Urinary bladder (tissue), 4 donors: ENCODE data around the gene KCNMA1. TPM values are rescaled to one million over a fixed set of nuclear protein-coding genes. Genes with fewer than 3 reads are reported as not detected.

Experiments
- DNase-seq: peaks from one replicate; pipeline ENCODE4 v3.0.0-alpha.2; 2015; ENCODE audit errors: extremely low spot score
- H3K27ac ChIP-seq: one replicate; pipeline ENCODE4 v1.5.1; 2013; ENCODE audit warnings: low read depth, mild to moderate bottlenecking, moderate library complexity
- H3K36me3 ChIP-seq: one replicate; pipeline ENCODE4 v1.6.1; 2013; ENCODE audit warnings: mild to moderate bottlenecking, moderate library complexity; ENCODE audit not compliant: insufficient read depth
- H3K4me1 ChIP-seq: one replicate; pipeline ENCODE4 v1.6.1; 2013; ENCODE audit warnings: mild to moderate bottlenecking, moderate library complexity; ENCODE audit not compliant: insufficient read depth
- H3K4me3 ChIP-seq: one replicate; pipeline ENCODE4 v1.5.1; 2013; ENCODE audit warnings: low read depth, low read length
- WGBS: extraction: QIAGEN DNeasy Blood & Tissue Kit; methylation state at CpG from one replicate; pipeline ENCODE4 v1.1.7; 2013; 5-methylcytosine and 5-hydroxymethylcytosine counted together
- polyA plus RNA-seq: library from polyadenylated mRNA; stranded (reverse); fragments of 200-250 nt; gene quantifications from one replicate; pipeline ENCODE4 v1.2.3, GENCODE V29; 2013
- total RNA-seq: library from RNA; depleted of rRNA; stranded (reverse); fragments of >200 nt; gene quantifications from one replicate; pipeline ENCODE4 v1.2.3, GENCODE V29; 2014
- donor health status: healthy with polysubstance abuse.
- donor health status: healthy.

KCNMA1 gene
- total and polyA plus RNA-seq, 2 donors = 105 to 107 TPM

DNA sequence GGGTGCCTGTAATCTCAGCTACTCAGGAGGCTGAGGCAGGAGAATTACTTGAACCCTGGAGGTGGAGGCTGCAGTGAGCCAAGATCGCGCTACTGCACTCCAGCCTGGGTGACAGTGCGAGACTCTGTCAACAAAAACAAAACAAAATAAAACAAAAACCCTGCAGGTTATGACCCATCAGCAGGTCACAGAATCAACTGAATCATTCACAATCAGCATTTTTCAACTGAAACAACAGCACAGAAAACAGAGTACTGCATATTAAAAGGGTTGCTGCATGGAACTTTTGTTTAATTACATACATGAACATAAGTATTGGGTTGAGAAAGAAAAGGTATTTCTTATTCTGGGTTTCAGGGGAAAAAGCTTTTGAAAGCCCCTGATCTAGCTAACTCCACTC, 77.6 kb downstream of the KCNMA1 start:
- Histone ChIP-seq H3K36me3 (no peaks in the 10 kb centered on the region), H3K4me3 (no peak overlapping the region), H3K27ac (no peak overlapping the region), H3K4me1 (no peaks in the 10 kb centered on the region)
- DNase-seq = no peak
- 96% methylated on average over 3 of the region's 3 CpGs for WGBS

DNA sequence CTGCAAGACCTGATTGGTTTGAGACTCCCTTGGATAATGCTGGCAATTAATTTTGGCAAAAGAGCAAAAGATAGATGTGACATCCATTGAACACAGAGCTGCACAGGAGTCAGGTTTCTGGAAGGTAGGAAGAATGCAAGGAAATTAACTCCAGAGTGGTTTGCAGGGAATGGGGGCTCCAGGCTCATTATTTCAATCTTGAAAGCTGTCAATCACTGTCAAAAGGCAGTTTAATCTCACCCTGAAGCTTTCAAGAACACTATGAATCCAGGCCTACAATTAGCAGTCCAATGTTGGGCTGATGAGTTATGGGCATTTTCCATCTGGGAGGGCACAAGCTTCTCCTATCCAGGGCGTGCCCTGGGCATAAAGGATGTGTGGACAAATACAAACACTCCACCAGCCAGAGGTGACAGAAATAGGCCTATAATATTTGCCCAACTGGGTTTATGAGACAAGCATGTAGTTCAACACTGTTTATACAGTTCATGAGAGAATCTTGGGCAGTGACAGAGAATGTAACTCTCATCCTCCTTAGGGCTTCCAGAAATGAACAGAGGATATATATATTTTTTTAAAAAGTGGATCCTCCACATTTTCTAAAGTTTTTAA, 80.5 kb downstream of the KCNMA1 start:
- no peak for DNase-seq
- Histone ChIP-seq H3K4me1 (no peaks in the 10 kb centered on the region), H3K36me3 (no peaks in the 10 kb centered on the region), H3K27ac (no peak overlapping the region), H3K4me3 (no peak overlapping the region)
- WGBS = 89% methylated on average over 1 of the region's 1 CpG

DNA sequence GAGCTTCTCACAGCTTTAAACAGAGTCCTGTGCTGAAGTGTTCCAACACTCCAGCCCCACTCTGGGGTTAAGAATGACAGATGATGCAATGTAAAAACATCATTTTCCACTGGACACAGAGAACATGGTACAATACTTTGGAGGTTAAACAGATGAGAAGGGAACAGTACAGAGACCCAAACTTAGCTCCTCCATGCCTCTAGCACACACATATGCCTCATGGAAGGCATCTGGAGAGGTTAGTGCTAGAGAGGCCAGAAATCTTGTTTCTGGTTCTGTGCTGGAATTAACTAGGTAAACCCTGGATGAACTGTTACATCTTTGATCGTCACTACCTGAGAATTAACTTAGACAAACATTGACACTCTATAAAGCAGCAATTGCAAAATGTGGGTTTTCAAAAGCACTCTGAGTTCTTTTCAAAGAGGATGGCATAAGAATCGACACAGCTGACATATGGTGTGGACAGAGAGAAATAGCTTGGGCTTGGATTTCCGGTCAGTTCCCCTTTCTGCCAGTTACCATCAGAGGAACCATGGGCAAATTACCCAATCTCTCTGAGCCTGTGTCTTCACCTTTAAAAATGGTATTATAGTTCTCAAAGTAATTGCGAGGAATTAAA, 81.9 kb downstream of the KCNMA1 start:
- Histone ChIP-seq H3K4me3 (no peak overlapping the region), H3K27ac (no peak overlapping the region), H3K4me1 (no peaks in the 10 kb centered on the region), H3K36me3 (no peaks in the 10 kb centered on the region)
- WGBS = 65% methylated on average over 4 of the region's 4 CpGs
- no peak for DNase-seq

DNA sequence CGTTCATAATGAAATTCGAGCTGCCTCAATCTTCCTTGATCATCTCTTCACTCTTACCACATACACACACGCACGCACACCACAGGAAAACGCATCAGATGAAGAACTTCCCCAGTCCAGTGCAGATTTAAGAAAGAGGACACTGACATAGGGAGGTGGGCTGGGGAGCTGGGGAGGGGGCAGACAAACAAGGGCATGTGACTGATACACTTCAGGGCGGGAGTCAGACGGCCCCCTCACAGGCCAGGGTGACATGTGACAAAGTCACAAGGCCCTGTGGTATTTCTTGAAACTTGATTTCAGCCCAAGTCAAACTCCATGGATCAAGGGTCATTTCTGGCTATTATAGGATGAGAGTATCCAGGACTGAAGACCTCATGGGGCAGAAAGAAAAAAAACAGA, 82.6 kb downstream of the KCNMA1 start:
- WGBS = 65% methylated on average over 7 of the region's 7 CpGs
- Histone ChIP-seq H3K27ac (peak overlapping the region; percentile 43), H3K4me1 (no peaks in the 10 kb centered on the region), H3K4me3 (no peak overlapping the region), H3K36me3 (no peaks in the 10 kb centered on the region)
- DNase-seq = no peak

DNA sequence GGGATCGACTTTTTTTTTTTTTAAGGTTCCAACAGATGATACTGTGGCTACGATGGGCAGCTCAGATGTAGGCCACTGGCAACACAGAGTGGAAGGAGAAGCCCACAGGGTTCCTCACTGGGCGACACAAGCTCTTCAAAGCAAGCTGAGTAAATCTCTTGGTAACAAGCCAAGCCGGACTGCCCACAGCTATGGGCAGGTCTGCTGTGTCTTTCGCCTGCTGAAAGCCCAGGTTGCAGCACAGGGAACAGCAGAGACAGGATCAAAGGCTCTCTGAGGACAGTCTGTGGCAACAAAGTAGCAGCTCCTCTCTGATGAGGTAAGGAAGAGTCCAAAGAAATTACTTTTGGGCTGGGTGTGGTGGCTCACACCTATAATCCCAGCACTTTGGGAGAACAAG, 83.6 kb downstream of the KCNMA1 start:
- no peak overlapping the region for H3K27ac ChIP-seq
- H3K4me1 ChIP-seq = no peaks in the 10 kb centered on the region
- DNase-seq = no peak
- WGBS = 65% methylated on average over 5 of the region's 5 CpGs
- no peaks in the 10 kb centered on the region for H3K36me3 ChIP-seq
- no peak overlapping the region for H3K4me3 ChIP-seq

DNA sequence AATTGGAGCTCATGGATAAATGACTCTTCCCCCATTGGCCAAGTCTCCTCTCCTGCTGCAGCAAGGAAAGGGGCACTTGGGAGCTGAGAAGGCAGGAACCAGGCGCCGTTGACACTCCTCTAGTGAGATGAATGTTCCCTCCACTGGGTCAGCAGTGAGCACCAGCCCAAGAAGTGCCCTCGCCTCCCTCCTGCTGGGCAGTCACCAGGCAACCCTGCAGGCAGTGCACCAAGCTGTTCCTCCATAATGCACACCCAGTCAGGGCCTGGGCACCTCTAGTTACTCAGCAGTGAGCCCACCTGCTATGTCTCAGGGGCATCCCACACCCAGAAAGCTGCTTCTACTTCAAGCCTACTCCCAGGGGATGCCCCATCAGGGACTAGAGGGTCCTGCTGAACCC, 84.3 kb downstream of the KCNMA1 start:
- DNase-seq = no peak
- Histone ChIP-seq H3K27ac (no peak overlapping the region), H3K4me1 (no peaks in the 10 kb centered on the region), H3K4me3 (no peak overlapping the region), H3K36me3 (no peaks in the 10 kb centered on the region)
- WGBS = 63% methylated on average over 3 of the region's 3 CpGs

DNA sequence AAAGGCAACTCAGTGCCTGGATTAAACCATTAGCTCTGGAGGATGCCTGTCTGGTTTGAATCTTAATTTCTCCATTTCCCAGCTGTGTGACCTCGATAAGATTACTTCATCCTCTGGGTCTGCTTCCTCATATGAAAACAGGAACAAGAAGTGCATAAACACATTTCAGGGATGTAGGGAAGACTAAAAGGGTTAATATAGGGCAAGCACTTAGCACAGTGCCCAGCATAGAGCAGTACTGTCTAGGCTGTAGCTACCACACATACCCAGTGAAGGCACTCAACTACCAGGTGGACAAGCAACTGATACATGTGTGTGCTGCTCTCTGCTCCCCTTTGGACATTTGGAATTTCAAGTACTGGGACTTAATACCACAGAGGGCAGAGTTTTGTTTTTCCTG, 85.4 kb downstream of the KCNMA1 start:
- H3K4me3 ChIP-seq = no peak overlapping the region
- H3K4me1 ChIP-seq = no peaks in the 10 kb centered on the region
- WGBS = 89% methylated on average over 1 of the region's 1 CpG
- H3K36me3 ChIP-seq = no peaks in the 10 kb centered on the region
- H3K27ac ChIP-seq = no peak overlapping the region
- DNase-seq = no peak

DNA sequence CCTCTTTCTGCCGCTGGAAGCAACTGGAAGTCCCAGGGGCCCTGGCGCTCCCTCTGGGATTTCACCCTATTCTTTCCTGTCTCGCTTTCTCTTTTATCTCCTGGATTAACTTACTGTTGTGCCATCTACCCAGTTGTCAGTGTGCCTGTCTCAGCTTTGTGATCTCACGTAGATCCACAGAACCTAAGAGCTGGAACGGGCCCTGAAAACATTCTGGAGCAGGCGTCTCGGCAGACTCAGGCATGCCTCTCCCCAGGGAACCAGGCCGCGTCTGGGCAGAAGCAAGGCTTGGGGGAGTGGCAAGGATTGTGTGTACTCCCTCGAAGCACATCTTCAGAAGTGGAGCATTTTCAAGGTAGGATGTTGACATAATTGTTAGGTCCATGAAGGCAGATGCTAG, 87.2 kb downstream of the KCNMA1 start:
- no peak for DNase-seq
- Histone ChIP-seq H3K4me1 (no peaks in the 10 kb centered on the region), H3K36me3 (no peaks in the 10 kb centered on the region), H3K4me3 (no peak overlapping the region), H3K27ac (no peak overlapping the region)
- WGBS = 74% methylated on average over 10 of the region's 10 CpGs

DNA sequence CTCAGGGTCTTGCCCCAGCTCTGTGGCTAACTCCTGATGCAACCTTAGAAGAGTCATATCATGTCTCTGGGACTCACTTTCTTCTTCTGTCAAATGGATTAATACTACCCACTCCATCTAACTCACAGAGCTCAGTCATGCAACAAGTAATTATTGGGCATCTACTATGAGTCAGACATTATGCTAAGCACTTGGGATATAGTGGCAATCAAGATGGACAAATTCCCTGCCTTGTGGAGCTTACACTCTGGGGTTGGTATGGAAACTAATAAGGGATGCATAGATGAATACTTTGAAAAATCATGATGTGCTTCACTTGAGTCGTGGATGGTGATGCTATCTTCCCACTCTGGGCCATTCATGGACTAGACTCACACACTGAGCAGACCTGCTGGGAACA, 88.9 kb downstream of the KCNMA1 start:
- WGBS = 96% methylated on average over 1 of the region's 1 CpG
- Histone ChIP-seq H3K4me3 (no peak overlapping the region), H3K27ac (no peak overlapping the region), H3K36me3 (no peaks in the 10 kb centered on the region), H3K4me1 (no peaks in the 10 kb centered on the region)
- DNase-seq = no peak

DNA sequence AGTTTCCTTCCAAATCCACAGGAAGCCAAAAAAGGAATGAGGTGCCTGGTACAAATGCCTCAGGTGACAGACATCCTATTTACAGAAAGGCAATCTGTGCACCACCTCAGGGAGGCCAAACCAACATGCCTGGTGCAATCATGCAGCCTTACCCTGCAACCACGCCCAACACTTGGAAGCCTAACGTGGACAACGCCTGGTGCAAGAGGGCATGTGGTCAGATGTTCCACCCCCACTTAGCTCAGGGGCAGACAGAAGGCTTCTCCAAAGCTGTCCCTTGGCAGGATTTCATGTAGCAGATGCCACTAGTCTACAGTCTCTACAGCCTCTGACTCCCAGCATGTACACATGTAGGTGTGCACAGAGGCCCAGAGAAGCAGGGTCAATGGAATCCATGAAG, 89.5 kb downstream of the KCNMA1 start:
- 94% methylated on average over 3 of the region's 3 CpGs for WGBS
- H3K36me3 ChIP-seq = no peaks in the 10 kb centered on the region
- no peak overlapping the region for H3K4me3 ChIP-seq
- H3K4me1 ChIP-seq = no peaks in the 10 kb centered on the region
- no peak for DNase-seq
- no peak overlapping the region for H3K27ac ChIP-seq

DNA sequence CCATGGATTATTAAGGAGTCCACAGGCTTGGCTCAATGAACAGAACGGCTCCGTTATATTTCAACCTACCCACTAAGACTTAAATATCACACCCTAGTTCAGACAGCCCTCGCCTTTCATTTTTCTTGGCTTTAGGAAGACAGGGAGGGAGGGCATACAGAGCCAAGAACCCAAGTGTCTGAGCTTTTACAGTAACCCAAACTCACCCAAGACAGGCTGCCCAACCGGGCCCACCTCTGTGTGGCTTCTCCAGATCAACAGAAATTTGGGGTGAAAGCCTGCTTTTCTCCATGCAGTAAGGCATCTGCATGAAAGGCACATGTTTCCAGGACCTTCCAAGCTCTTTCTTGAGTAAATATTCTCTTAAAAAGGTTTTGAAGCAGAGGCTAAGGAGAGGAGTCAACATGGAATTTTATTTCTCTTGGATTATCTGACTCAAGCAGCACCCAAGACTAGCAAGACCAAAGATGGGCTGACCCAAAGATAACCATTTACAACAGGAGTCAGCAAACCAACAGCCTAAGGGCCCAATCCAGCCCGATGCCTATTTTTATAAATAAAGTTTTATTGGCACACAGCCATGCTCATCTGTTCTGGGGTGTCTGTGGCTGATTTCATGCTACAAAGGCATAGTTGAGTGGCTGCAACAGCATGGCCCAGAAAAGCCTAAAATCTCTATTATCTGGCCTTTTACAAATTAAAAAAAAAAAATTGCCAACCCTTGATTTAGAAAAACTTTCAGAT, 90.1 kb downstream of the KCNMA1 start:
- Histone ChIP-seq H3K4me1 (no peaks in the 10 kb centered on the region), H3K36me3 (no peaks in the 10 kb centered on the region), H3K4me3 (no peak overlapping the region), H3K27ac (no peak overlapping the region)
- WGBS = 74% methylated on average over 5 of the region's 5 CpGs
- no peak for DNase-seq

DNA sequence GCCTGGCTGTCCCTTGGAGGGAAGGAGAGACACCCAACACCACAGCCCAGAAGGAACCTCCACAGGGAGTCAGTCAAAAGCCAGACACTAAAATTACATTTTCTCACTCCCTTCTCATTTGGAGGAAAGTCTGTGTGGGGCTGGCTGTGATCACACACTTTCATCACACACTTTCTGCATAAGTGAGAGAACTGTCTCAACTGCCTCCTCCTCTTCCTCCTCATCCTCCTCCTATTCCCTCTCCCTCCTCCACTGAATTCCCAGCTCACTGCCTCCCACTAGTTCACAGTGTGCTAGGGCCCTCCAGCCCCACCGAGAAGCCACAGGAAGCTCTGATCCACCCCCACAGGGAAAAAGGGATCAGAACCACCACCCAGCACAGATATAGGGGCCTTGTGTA, 91.6 kb downstream of the KCNMA1 start:
- H3K27ac ChIP-seq = no peak overlapping the region

DNA sequence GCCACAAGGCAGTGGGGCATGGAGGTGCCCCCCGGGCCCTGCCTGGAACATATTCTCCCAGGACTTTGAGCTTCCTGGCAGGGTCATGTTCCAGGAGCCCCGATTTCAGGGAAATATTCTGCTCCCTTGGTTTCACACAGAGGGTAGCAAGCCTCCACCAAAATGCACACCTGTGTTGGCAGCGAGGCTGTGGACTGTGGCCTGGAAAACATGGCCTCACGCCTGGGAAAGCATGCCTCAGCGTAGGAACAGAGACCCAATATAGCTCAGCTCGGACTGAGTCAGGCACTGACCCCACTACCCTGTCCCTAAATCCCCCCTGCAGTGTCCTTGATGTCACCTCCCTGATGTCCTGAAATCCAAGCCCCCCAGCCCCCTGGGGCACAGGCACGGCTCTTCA, 92.0 kb downstream of the KCNMA1 start:
- WGBS = 96% methylated on average over 7 of the region's 7 CpGs
- Histone ChIP-seq H3K4me3 (no peak overlapping the region), H3K36me3 (no peaks in the 10 kb centered on the region), H3K4me1 (no peaks in the 10 kb centered on the region), H3K27ac (no peak overlapping the region)
- no peak for DNase-seq

More for the DNA sequence above, 91.6 kb downstream of the KCNMA1 start:
- Histone ChIP-seq H3K36me3 (no peaks in the 10 kb centered on the region), H3K4me3 (no peak overlapping the region), H3K4me1 (no peaks in the 10 kb centered on the region)
- WGBS = 67% methylated on average over 1 of the region's 1 CpG
- no peak for DNase-seq

DNA sequence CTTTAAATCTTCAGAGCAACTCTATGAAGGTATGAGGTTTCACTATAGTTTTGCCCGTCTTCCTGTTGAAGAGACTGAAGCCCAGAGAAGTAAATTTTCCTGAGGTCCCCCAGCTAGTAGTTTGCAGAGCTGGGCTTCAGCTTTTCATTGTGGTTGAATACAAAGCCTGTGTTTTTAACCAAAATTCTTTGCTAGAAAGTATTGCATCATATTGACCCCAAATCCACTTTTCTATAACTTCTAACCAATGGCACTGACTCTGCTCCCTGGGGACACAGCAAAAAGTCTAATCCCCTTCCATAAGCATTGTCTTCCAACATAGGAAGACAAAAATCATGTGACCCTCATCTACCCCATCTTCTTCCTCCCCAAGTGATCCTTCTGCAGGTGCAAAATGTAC, 93.0 kb downstream of the KCNMA1 start:
- no peaks in the 10 kb centered on the region for H3K4me1 ChIP-seq
- H3K4me3 ChIP-seq = no peak overlapping the region
- no peak for DNase-seq
- no peaks in the 10 kb centered on the region for H3K36me3 ChIP-seq
- whole genome bisulfite sequencing = 89% methylated on average over 1 of the region's 1 CpG
- no peak overlapping the region for H3K27ac ChIP-seq
